GM12891 (cell line): ENCODE results near the gene SPINK8.

Experiments used
- PAX5 ChIP-seq: IDR thresholded peaks from 2 replicates; pipeline ENCODE4 v1.6.1; 2011; ENCODE audit warnings: low read length, moderate library complexity, mild to moderate bottlenecking; ENCODE audit not compliant: insufficient read depth, severe bottlenecking
- POLR2A ChIP-seq: IDR thresholded peaks from 2 replicates; pipeline ENCODE4 v1.6.1; 2011; ENCODE audit warnings: low read depth, low read length, control low read depth
- POLR2AphosphoS5 ChIP-seq: IDR thresholded peaks from 2 replicates; pipeline ENCODE4 v1.6.1; 2011; ENCODE audit warnings: low read depth, low read length, control low read depth
- SPI1 ChIP-seq: IDR thresholded peaks from 2 replicates; pipeline ENCODE4 v1.6.1; 2011; ENCODE audit warnings: low read depth, low read length, control low read depth
- TAF1 ChIP-seq: IDR thresholded peaks from 2 replicates; pipeline ENCODE4 v1.6.1; 2011; ENCODE audit warnings: low read depth, low read length, control low read depth

GRCh38 chr3:48361928-48362327 is 28.5 kb upstream of the SPINK8 start:
- TF ChIP-seq POLR2A (no peak), POLR2AphosphoS5 (no peak), PAX5 (no peak), TAF1 (no peak), SPI1 (no peak)
